SK-N-SH treated with all-trans-retinoic acid at 6 μM for 48 hours (cell line): ENCODE results near the gene HMCN2.

Experiments used
- ARNTL ChIP-seq: fragments of 450-650 bp; formaldehyde crosslinking; IDR thresholded peaks from 2 replicates; pipeline ENCODE4 v1.5.0; 2020; ENCODE audit warnings: low read depth, mild to moderate bottlenecking, moderate library complexity, borderline replicate concordance
- BACH2 ChIP-seq: fragments of 250-450 bp; sonication (Bioruptor Pico); IDR thresholded peaks from 2 replicates; pipeline ENCODE4 v1.9.0; 2021; ENCODE audit warnings: mild to moderate bottlenecking, borderline replicate concordance
- CSDC2 ChIP-seq: fragments of 250-450 bp; sonication (Bioruptor Pico); IDR thresholded peaks from 2 replicates; pipeline ENCODE4 v1.5.0; 2020; ENCODE audit warnings: mild to moderate bottlenecking, moderate library complexity
- SNAI2 ChIP-seq: fragments of 250-450 bp; sonication (Bioruptor Pico); IDR thresholded peaks from 2 replicates; pipeline ENCODE4 v1.5.0; 2020; ENCODE audit warnings: mild to moderate bottlenecking, moderate library complexity
- TCF4 ChIP-seq: fragments of 250-450 bp; sonication (Bioruptor Pico); IDR thresholded peaks from 2 replicates; pipeline ENCODE4 v1.8.0; 2021; ENCODE audit warnings: mild to moderate bottlenecking, moderate library complexity, borderline replicate concordance
- ZC3H10 ChIP-seq: fragments of 250-450 bp; sonication (Bioruptor Pico); IDR thresholded peaks from 2 replicates; pipeline ENCODE4 v1.5.1; 2021; ENCODE audit warnings: mild to moderate bottlenecking, moderate library complexity
- ZFP3 ChIP-seq: fragments of 250-450 bp; sonication (Bioruptor Pico); IDR thresholded peaks from 2 replicates; pipeline ENCODE4 v1.5.0; 2020; ENCODE audit warnings: mild to moderate bottlenecking, moderate library complexity
- ZFP30 ChIP-seq: fragments of 450-650 bp; formaldehyde crosslinking; IDR thresholded peaks from 2 replicates; pipeline ENCODE4 v1.5.0; 2022; ENCODE audit warnings: mild to moderate bottlenecking, moderate library complexity
- TF ChIP-seq, protein P1 (sequence below): fragments of 250-450 bp; sonication (Bioruptor Pico); IDR thresholded peaks from 2 replicates; pipeline ENCODE4 v1.8.0; 2020; ENCODE audit warnings: mild to moderate bottlenecking, moderate library complexity, borderline replicate concordance
- TF ChIP-seq, protein P2 (sequence below): fragments of 250-450 bp; sonication (Bioruptor Pico); IDR thresholded peaks from 2 replicates; pipeline ENCODE4 v1.5.1; 2020; ENCODE audit warnings: low read depth, mild to moderate bottlenecking, moderate library complexity
- TF ChIP-seq, protein P3 (sequence below): fragments of 250-450 bp; sonication (Bioruptor Pico); IDR thresholded peaks from 2 replicates; pipeline ENCODE4 v1.5.1; 2021; ENCODE audit warnings: mild to moderate bottlenecking, moderate library complexity
- TF ChIP-seq, protein P4 (sequence below): fragments of 250-450 bp; sonication (Bioruptor Pico); IDR thresholded peaks from 2 replicates; pipeline ENCODE4 v1.8.0; 2021; ENCODE audit warnings: low read depth, mild to moderate bottlenecking, moderate library complexity, borderline replicate concordance

DNA sequence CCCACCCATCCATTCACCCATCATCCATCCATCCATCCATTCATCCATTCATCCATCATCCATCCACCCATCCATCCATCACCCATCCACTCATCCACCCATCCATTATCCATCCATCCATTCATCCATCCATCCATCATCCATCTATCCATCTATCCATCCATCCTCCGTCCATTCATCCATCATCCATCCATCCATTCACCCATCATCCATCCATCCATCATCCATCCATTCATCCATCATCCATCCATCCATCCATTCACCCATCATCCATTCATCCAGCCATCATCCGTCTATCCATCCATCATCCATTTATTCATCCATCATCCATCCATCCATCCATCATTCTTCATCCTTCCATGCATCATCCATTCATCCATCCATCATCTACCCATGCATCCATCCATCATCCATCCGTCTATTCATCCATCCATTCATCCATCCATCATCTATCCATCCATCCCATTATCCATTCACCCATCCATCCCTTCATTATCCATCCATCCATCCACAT is 189.3 kb downstream of the HMCN2 start:
- TF ChIP-seq, protein P1, sequence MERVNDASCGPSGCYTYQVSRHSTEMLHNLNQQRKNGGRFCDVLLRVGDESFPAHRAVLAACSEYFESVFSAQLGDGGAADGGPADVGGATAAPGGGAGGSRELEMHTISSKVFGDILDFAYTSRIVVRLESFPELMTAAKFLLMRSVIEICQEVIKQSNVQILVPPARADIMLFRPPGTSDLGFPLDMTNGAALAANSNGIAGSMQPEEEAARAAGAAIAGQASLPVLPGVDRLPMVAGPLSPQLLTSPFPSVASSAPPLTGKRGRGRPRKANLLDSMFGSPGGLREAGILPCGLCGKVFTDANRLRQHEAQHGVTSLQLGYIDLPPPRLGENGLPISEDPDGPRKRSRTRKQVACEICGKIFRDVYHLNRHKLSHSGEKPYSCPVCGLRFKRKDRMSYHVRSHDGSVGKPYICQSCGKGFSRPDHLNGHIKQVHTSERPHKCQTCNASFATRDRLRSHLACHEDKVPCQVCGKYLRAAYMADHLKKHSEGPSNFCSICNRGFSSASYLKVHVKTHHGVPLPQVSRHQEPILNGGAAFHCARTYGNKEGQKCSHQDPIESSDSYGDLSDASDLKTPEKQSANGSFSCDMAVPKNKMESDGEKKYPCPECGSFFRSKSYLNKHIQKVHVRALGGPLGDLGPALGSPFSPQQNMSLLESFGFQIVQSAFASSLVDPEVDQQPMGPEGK (CRISPR knock-in tag), result no peak
- TF ChIP-seq BACH2 (CRISPR knock-in tag) (no peak), ZFP30 (CRISPR knock-in tag) (no peak), ARNTL (CRISPR knock-in tag) (no peak), ZFP3 (CRISPR knock-in tag) (no peak), SNAI2 (no peak), TCF4 (CRISPR knock-in tag) (no peak), CSDC2 (CRISPR knock-in tag) (no peak), ZC3H10 (CRISPR knock-in tag) (no peak)
- TF ChIP-seq, protein P2, sequence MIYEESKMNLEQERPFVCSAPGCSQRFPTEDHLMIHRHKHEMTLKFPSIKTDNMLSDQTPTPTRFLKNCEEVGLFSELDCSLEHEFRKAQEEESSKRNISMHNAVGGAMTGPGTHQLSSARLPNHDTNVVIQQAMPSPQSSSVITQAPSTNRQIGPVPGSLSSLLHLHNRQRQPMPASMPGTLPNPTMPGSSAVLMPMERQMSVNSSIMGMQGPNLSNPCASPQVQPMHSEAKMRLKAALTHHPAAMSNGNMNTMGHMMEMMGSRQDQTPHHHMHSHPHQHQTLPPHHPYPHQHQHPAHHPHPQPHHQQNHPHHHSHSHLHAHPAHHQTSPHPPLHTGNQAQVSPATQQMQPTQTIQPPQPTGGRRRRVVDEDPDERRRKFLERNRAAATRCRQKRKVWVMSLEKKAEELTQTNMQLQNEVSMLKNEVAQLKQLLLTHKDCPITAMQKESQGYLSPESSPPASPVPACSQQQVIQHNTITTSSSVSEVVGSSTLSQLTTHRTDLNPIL, result no peak
- TF ChIP-seq, protein P3, sequence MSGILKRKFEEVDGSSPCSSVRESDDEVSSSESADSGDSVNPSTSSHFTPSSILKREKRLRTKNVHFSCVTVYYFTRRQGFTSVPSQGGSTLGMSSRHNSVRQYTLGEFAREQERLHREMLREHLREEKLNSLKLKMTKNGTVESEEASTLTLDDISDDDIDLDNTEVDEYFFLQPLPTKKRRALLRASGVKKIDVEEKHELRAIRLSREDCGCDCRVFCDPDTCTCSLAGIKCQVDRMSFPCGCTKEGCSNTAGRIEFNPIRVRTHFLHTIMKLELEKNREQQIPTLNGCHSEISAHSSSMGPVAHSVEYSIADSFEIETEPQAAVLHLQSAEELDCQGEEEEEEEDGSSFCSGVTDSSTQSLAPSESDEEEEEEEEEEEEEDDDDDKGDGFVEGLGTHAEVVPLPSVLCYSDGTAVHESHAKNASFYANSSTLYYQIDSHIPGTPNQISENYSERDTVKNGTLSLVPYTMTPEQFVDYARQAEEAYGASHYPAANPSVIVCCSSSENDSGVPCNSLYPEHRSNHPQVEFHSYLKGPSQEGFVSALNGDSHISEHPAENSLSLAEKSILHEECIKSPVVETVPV (CRISPR knock-in tag), result no peak
- TF ChIP-seq, protein P4, sequence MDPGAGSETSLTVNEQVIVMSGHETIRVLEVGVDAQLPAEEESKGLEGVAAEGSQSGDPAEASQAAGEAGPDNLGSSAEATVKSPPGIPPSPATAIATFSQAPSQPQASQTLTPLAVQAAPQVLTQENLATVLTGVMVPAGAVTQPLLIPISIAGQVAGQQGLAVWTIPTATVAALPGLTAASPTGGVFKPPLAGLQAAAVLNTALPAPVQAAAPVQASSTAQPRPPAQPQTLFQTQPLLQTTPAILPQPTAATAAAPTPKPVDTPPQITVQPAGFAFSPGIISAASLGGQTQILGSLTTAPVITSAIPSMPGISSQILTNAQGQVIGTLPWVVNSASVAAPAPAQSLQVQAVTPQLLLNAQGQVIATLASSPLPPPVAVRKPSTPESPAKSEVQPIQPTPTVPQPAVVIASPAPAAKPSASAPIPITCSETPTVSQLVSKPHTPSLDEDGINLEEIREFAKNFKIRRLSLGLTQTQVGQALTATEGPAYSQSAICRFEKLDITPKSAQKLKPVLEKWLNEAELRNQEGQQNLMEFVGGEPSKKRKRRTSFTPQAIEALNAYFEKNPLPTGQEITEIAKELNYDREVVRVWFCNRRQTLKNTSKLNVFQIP (CRISPR knock-in tag), result no peak
